Fibroblast of gingiva (primary cell): ENCODE results near the gene SNED1.

ENCODE experiments used
- DNase-seq: peaks from one replicate; pipeline ENCODE4 v3.0.0-alpha.2; 2011; ENCODE audit warnings: low read depth

The SNED1 gene

GRCh38 chr2:241130316-241130715 is 131.9 kb downstream of the SNED1 start:
- no peak for DNase-seq

- DNase-seq, result no peak
Measured at GRCh38 chr2:241131531-241131930, 133.1 kb downstream of the SNED1 start.

- DNase-seq, result no peak
Measured at GRCh38 chr2:241132538-241133435, 134.4 kb downstream of the SNED1 start.

GRCh38 chr2:241133436-241133820 is 135.0 kb downstream of the SNED1 start:
- no peak for DNase-seq

GRCh38 chr2:241134711-241135110 is 136.3 kb downstream of the SNED1 start:
- no peak for DNase-seq

GRCh38 chr2:241135737-241136136 is 137.3 kb downstream of the SNED1 start:
- no peak for DNase-seq

- DNase-seq, result no peak
Measured at GRCh38 chr2:241136191-241136590, 137.8 kb downstream of the SNED1 start.

- DNase-seq, result no peak
Measured at GRCh38 chr2:241136661-241137260, 138.3 kb downstream of the SNED1 start.

GRCh38 chr2:241137276-241138190 is 139.1 kb downstream of the SNED1 start:
- no peak for DNase-seq

GRCh38 chr2:241138471-241138870 is 140.1 kb downstream of the SNED1 start:
- no peak for DNase-seq

GRCh38 chr2:241139531-241140444 is 141.4 kb downstream of the SNED1 start:
- no peak for DNase-seq

- DNase-seq, result no peak
Measured at GRCh38 chr2:241140445-241140840, 142.0 kb downstream of the SNED1 start.

GRCh38 chr2:241141214-241141770 is 142.9 kb downstream of the SNED1 start:
- DNase-seq, result no peak

- no peak for DNase-seq
Measured at GRCh38 chr2:241142063-241142462, 143.6 kb downstream of the SNED1 start.

GRCh38 chr2:241142593-241142992 is 144.2 kb downstream of the SNED1 start:
- DNase-seq, result no peak
